Adipocyte (in vitro differentiated cells): ENCODE data around the gene DCXR.

Source experiments
- DNase-seq: peaks from one replicate; pipeline ENCODE4 v3.0.0-alpha.2; 2015; ENCODE audit warnings: low read depth
- H3K27me3 ChIP-seq: replicated peaks from 2 replicates; pipeline ENCODE4 v1.7.0; 2013; ENCODE audit warnings: mild to moderate bottlenecking, low read length, moderate library complexity; ENCODE audit not compliant: control insufficient read depth, insufficient read depth
- H3K36me3 ChIP-seq: 2 replicates; pipeline ENCODE4 v1.7.0; 2013; ENCODE audit warnings: low read length, mild to moderate bottlenecking, moderate library complexity; ENCODE audit not compliant: control insufficient read depth, insufficient read depth, severe bottlenecking
- H3K4me1 ChIP-seq: 2 replicates; pipeline ENCODE4 v1.7.0; 2013; ENCODE audit warnings: mild to moderate bottlenecking, low read length, moderate library complexity; ENCODE audit not compliant: control insufficient read depth, insufficient read depth
- H3K4me3 ChIP-seq: 2 replicates; pipeline ENCODE4 v1.7.0; 2013; ENCODE audit warnings: mild to moderate bottlenecking, low read length, moderate library complexity
- H3K9ac ChIP-seq: 2 replicates; pipeline ENCODE4 v1.7.0; 2013; ENCODE audit warnings: mild to moderate bottlenecking, low read length, moderate library complexity
- H3K9me3 ChIP-seq: 2 replicates; pipeline ENCODE4 v1.7.0; 2013; ENCODE audit warnings: mild to moderate bottlenecking, low read length, moderate library complexity; ENCODE audit not compliant: control insufficient read depth

The DCXR gene

GRCh38 chr17:81996232-81996756 lies 41.2 kb downstream of the DCXR start:
- H3K36me3 ChIP-seq: peaks cover 11% of the 10 kb centered on the region
- no peaks in the 10 kb centered on the region for H3K9me3 ChIP-seq
- H3K4me1 ChIP-seq: peaks cover 10% of the 10 kb centered on the region
- no peak for DNase-seq
- H3K9ac ChIP-seq: no peak overlapping the region
- H3K4me3 ChIP-seq: no peak overlapping the region
- H3K27me3 ChIP-seq: no peaks in the 10 kb centered on the region

- DNase-seq: no peak
- no peaks in the 10 kb centered on the region for H3K9me3 ChIP-seq
- no peaks in the 10 kb centered on the region for H3K27me3 ChIP-seq
- H3K4me1 ChIP-seq: peaks cover 11% of the 10 kb centered on the region
- H3K4me3 ChIP-seq: no peak overlapping the region
- H3K36me3 ChIP-seq: peaks cover 11% of the 10 kb centered on the region
- H3K9ac ChIP-seq: no peak overlapping the region
These were observed 41.9 kb downstream of the DCXR start for GRCh38 chr17:81995463-81996231.

- DNase-seq: no peak
- Histone ChIP-seq H3K4me1 (peaks cover 11% of the 10 kb centered on the region), H3K36me3 (peaks cover 11% of the 10 kb centered on the region), H3K4me3 (no peak overlapping the region), H3K9me3 (no peaks in the 10 kb centered on the region), H3K27me3 (no peaks in the 10 kb centered on the region), H3K9ac (no peak overlapping the region)
These were observed 42.7 kb downstream of the DCXR start for GRCh38 chr17:81994593-81995462.

GRCh38 chr17:81993729-81994592 lies 43.5 kb downstream of the DCXR start:
- DNase-seq: no peak
- H3K4me1 ChIP-seq: peaks cover 11% of the 10 kb centered on the region
- H3K4me3 ChIP-seq: no peak overlapping the region
- H3K27me3 ChIP-seq: no peaks in the 10 kb centered on the region
- no peak overlapping the region for H3K9ac ChIP-seq
- H3K36me3 ChIP-seq: peaks cover 11% of the 10 kb centered on the region
- H3K9me3 ChIP-seq: no peaks in the 10 kb centered on the region

- no peak for DNase-seq
- Histone ChIP-seq H3K4me3 (no peak overlapping the region), H3K9me3 (no peaks in the 10 kb centered on the region), H3K36me3 (peaks cover 11% of the 10 kb centered on the region), H3K4me1 (peaks cover 11% of the 10 kb centered on the region), H3K27me3 (no peaks in the 10 kb centered on the region), H3K9ac (no peak overlapping the region)
These were observed 45.0 kb downstream of the DCXR start for GRCh38 chr17:81992306-81993102.

- Histone ChIP-seq H3K9me3 (no peaks in the 10 kb centered on the region), H3K27me3 (no peaks in the 10 kb centered on the region), H3K36me3 (peaks cover 8% of the 10 kb centered on the region), H3K4me3 (no peak overlapping the region), H3K9ac (no peak overlapping the region), H3K4me1 (peaks cover 11% of the 10 kb centered on the region)
- DNase-seq: peak; percentile 82
These were observed 45.7 kb downstream of the DCXR start for GRCh38 chr17:81991684-81992305.

- Histone ChIP-seq H3K9me3 (no peaks in the 10 kb centered on the region), H3K4me3 (no peak overlapping the region)
- no peak for DNase-seq
These were observed 46.4 kb downstream of the DCXR start for GRCh38 chr17:81990836-81991683.

GRCh38 chr17:81987161-81987770 lies 50.2 kb downstream of the DCXR start:
- H3K4me1 ChIP-seq: peaks cover 10% of the 10 kb centered on the region
- H3K9ac ChIP-seq: no peak overlapping the region
- DNase-seq: no peak
- no peak overlapping the region for H3K4me3 ChIP-seq
- H3K9me3 ChIP-seq: no peaks in the 10 kb centered on the region
- H3K27me3 ChIP-seq: no peaks in the 10 kb centered on the region
- H3K36me3 ChIP-seq: peaks cover 25% of the 10 kb centered on the region

More at GRCh38 chr17:81990836-81991683, 46.4 kb downstream of the DCXR start:
- H3K9ac ChIP-seq: no peak overlapping the region
- peaks cover 11% of the 10 kb centered on the region for H3K4me1 ChIP-seq
- no peaks in the 10 kb centered on the region for H3K27me3 ChIP-seq
- peaks cover 12% of the 10 kb centered on the region for H3K36me3 ChIP-seq

- Histone ChIP-seq H3K4me3 (no peak overlapping the region), H3K9ac (no peak overlapping the region), H3K27me3 (no peaks in the 10 kb centered on the region), H3K36me3 (peaks cover 25% of the 10 kb centered on the region), H3K4me1 (peaks cover 3% of the 10 kb centered on the region), H3K9me3 (no peaks in the 10 kb centered on the region)
- no peak for DNase-seq
These were observed 50.9 kb downstream of the DCXR start for GRCh38 chr17:81986606-81987005.
